AG04450 (cell line): ENCODE data around the gene TMEM143. TPM values are rescaled to one million over a fixed set of nuclear protein-coding genes. Genes with fewer than 3 reads are reported as not detected.
A peak's percentile ranks its signal among the peaks of the same experiment; 100 is the strongest.
"Not testable (repeated sequence)": the region's sequence is repeated elsewhere in the genome, so short reads cannot be mapped to it uniquely, and the experiment has no call there.

Experiments
- CTCF ChIA-PET: fragments of 300-600, 350-600 bp; formaldehyde crosslinking; extraction: SDS; loops from one replicate; lab custom pipeline; 2022; ENCODE audit warnings: antibody characterized with exemption, inconsistent platforms; lab: Charles Lee
- POLR2A ChIA-PET: fragments of 350-600 bp; formaldehyde crosslinking; extraction: SDS; loops from one replicate; lab custom pipeline; 2021; ENCODE audit warnings: antibody characterized with exemption, inconsistent platforms; lab: Yijun Ruan, JAX
- DNase-seq: peaks from one replicate; pipeline ENCODE4 v3.0.0-alpha.2; 2011; ENCODE audit warnings: low read depth, low spot score
- H3K27ac ChIP-seq: one replicate; pipeline ENCODE4 v1.5.1; 2012; ENCODE audit warnings: low read depth, low read length, control low read depth
- H3K27me3 ChIP-seq: one replicate; pipeline ENCODE4 v1.6.0; 2012; ENCODE audit warnings: low read length; ENCODE audit not compliant: control insufficient read depth, insufficient read depth
- H3K4me3 ChIP-seq: 2 replicates; pipeline ENCODE4 v1.5.1; 2011; ENCODE audit warnings: mild to moderate bottlenecking, low read depth, low read length, control low read depth
- H3K9me3 ChIP-seq: 2 replicates; pipeline ENCODE4 v1.5.1; 2012; ENCODE audit warnings: low read length; ENCODE audit not compliant: control insufficient read depth, insufficient read depth
- CTCF ChIP-seq: IDR thresholded peaks from 2 replicates; pipeline ENCODE4 v1.5.1; 2011; ENCODE audit warnings: low read depth, low read length, control low read depth, inconsistent platforms
- polyA plus RNA-seq: library from polyadenylated mRNA; depleted of rRNA; stranded (reverse); fragments of >200 nt; gene quantifications from 2 replicates; pipeline ENCODE4 v1.2.3, GENCODE V29; 2011

TMEM143 gene
- polyA plus RNA-seq, 1 experiment: 5.1 TPM

DNA sequence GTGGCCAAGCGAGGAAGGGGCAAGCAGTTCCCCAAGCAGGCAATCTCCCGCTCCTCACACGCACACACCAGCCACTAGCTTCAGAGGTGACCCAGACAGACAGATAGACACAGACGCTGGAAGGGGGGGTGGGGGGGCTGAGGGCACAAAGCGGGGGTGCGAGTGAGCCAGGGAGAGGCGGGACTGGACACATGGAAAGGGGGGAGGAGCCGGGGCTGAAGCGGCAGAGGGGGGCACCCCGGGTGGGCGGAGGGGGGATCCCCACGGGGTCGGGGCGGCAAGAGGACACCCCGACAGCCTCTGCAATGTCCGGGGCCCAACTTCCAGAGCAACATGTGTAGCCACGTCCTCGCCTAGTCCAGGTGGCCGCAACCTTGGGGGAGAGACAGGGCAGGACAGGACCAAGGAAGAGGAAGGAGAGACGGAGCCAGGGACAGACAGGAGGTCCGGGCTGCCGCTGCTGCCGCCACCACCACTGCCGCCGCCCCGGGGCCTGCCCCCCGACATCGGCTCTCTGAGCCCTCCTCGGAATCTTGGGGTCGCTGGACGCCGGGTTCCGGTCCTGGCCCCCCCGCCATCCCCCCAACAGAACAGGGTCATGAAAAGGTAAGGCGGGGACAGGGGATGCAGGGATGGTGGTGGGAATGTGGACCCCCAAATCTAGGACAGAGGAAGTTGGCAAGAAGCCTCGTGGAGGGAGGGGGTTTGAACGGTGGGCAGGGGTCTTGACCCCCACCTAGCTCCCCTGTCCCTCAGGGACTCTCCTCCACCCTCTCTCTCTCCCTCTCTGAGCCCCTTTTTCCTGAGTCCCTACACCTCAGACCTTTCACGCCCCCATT is 30.8 kb upstream of the TMEM143 start:
- TF ChIP-seq CTCF: no peak
- no peak for DNase-seq
- Histone ChIP-seq H3K4me3 (peak overlapping the region; percentile 7; the same call in 1 of the 2 replicates), H3K9me3 (peaks cover 5% of the 10 kb centered on the region; the same call in 1 of the 2 replicates), H3K27ac (no peak overlapping the region), H3K27me3 (peaks cover 44% of the 10 kb centered on the region)
- ChIA-PET CTCF (no interaction called here), POLR2A (no interaction called here)

DNA sequence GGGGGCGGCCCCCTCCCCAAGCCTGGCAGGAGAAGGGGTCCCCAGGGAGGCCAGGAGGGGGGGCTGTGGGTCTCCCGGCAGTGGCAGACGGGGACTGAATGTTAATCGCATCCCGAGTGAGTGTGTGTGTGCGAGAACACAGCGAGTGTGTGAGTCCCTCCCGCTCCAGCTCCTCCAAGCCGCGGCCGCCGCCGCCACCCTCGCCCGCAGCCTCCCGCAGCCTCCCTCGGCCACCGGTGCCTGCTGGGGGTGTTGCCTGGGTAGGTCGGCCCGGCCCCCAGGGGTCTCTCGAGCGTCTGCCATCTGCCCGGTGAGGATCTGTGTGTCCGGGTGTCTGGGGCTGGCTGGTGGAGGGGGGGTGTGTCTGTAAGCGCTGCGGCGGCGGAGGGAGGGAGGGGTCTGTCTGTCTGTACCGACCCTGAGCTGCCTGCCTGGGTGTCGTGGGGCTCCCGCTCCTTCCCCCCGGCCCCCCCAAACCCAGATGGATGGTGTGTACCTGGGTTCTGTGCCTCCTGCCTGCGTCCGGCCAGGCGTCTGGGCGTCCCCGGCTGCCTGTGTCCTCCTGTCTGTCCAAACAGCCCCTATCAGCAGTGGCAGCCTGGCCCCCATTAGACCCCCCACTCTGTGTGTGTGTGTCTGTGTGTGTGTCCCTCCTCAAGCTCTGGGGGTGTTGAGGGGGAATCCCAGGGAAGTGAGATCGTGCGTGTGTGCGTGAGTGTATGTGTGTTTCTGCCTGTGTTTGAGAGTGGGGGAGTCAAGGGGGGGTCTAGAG is 30.0 kb upstream of the TMEM143 start, which contains the start of gene GRIN2D:
Gene GRIN2D (plus strand): TSS at position 110 of the 772 bp plus-strand sequence. CDS start 4,725 bp downstream, outside the sequence.
- Histone ChIP-seq H3K9me3 (no peaks in the 10 kb centered on the region; the same call in 1 of the 2 replicates), H3K4me3 (peak within 1 kb of the TSS; percentile 27; the same call in 1 of the 2 replicates), H3K27ac (no peak within 1 kb of the TSS), H3K27me3 (peaks cover 44% of the 10 kb centered on the region)
- POLR2A ChIA-PET: interaction anchor here (0.8 kb wide), 1 partner anchor 30 kb away, joined by 3 read pairs; the partner anchor contains the start of genes SYNGR4 and TMEM143
- DNase-seq: no peak
- no peak for TF ChIP-seq CTCF
- CTCF ChIA-PET: interaction anchor here (1.1 kb wide), 1 partner anchor 96 kb away, joined by 3 read pairs; no protein-coding TSS in a partner anchor

GRCh38 chr19:48392860-48393558 is 29.3 kb upstream of the TMEM143 start:
- CTCF ChIA-PET: interaction anchor here (1.1 kb wide), 1 partner anchor 97 kb away, joined by 3 read pairs; no protein-coding TSS in a partner anchor
- H3K9me3 ChIP-seq: no peaks in the 10 kb centered on the region; the same call in 1 of the 2 replicates
- no peak overlapping the region for H3K27ac ChIP-seq
- POLR2A ChIA-PET: interaction anchor here (0.8 kb wide), 1 partner anchor 29 kb away, joined by 3 read pairs; the partner anchor contains the start of genes SYNGR4 and TMEM143
- peaks cover 43% of the 10 kb centered on the region for H3K27me3 ChIP-seq
- DNase-seq: no peak
- TF ChIP-seq CTCF: no peak
- no peak overlapping the region for H3K4me3 ChIP-seq

GRCh38 chr19:48392006-48392344 is 28.2 kb upstream of the TMEM143 start:
- not testable (repeated sequence) for H3K9me3 ChIP-seq, H3K27ac ChIP-seq, DNase-seq, H3K4me3 ChIP-seq
- peaks cover 33% of the 10 kb centered on the region for H3K27me3 ChIP-seq
- POLR2A ChIA-PET: interaction anchor here (0.5 to 2.4 kb wide), 9 partner anchors 8 to 132 kb away, joined by 3 to 24 read pairs (median 4); partner anchors contain the start of genes SYNGR4 and TMEM143
- CTCF ChIA-PET: interaction anchor here (0.8 to 2.7 kb wide), 23 partner anchors 10 to 217 kb away, joined by 3 to 42 read pairs (median 5); partner anchors contain the start of genes GRWD1, SYNGR4 and TMEM143
